OCI-M1 (cell line): ENCODE measurements around the gene GNAQ.
"Not testable (repeated sequence)": the region's sequence is repeated elsewhere in the genome, so short reads cannot be mapped to it uniquely, and the experiment has no call there.

Experiments
- DNase-seq: peaks from one replicate; lab custom pipeline; 2025; lab: John Stamatoyannopoulos, UW

GNAQ gene

DNA sequence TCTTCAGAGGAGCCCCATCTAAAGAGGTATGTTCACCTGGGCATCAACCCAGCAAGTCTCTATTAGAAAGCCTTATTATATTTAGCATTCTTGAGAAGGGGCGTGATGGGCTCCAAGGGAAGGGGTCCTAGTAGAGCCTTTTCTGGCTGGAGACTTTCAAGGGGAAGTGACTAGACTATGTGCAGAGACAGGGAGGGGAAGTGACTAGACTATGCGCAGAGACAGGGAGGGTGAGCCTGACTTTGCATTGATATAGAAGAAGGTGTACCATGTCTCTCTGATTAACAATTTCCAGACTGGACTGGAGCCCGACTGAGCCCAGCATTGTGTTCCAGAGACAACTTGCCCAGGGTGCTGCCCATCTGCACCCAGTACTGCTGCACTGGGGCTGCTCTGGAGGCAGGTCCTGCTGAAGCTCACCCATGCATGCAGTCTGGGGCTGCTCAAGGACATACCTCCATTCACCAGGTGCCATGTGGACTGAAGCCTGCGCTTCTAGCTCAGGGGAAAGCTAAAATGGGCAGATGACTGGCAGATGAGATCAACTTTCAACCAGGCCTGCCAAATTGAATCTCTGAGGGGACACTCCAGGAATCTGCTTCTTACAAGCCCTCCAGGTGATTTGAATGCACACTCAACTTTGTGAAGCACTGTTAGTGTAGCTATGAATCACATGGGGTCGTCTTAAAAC lies 300.5 kb downstream of the GNAQ start:
- DNase-seq = no peak

DNA sequence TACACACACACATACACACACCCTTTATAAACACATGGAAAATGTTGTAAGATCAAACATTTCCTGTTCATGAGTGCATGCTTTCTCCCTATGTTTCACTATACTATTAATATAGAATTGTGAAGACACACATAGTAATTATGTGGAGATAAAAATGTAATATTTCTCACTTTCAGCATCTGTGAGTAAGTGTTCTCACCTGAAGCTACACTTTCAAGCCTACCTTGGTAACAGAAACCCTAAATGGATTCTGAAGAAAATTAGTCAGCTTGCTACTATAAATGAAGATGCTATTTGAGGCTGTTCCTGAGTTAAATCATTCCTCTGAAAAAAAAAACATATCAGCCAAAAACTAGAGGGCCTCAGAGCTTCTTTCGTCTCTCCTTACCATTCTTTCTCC lies 302.4 kb downstream of the GNAQ start:
- DNase-seq = no peak

DNA sequence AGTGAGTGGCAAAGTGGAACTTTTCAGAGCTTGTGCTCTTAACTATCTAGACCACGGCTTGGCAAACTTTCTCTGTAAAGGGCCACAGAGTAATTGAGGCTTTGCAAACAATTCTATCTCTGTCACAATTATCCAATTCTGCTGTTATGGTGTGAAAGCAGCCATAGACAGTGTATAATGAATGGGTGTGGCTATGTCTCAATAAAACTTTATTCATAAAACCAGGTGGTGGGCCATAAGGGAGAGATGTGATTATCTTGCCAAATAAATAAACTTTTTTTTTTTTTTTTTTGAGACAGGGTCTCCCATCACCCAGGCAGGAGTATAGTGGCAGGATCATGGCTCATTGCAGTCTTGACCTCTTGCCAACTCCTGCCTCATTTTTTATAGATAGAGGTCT lies 304.8 kb downstream of the GNAQ start:
- DNase-seq = no peak

DNA sequence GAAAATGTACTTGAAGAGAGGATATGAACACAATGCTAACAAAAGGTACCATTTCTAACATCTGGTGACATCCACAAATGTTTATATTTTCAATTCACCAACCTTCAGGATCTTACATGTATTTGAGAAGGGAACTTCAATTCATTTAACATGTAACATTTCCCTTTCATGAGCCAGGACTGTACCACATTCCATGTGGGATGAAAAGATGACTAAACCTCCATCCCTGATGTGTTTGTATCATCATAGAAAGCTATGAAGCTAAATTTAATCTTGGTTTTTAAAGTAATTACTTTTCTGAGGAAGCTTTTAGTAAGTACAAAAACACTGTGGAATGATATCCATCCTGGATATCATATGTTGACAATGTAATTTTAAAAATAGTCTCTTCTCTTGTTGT lies 305.3 kb downstream of the GNAQ start:
- DNase-seq = no peak

GRCh38 chr9:77725820-77726219 lies 305.8 kb downstream of the GNAQ start:
- no peak for DNase-seq

GRCh38 chr9:77725046-77725694 lies 306.4 kb downstream of the GNAQ start:
- DNase-seq = no peak

- not testable (repeated sequence) for DNase-seq
Measured at GRCh38 chr9:77721156-77721555, 310.5 kb downstream of the GNAQ start.

- no peak for DNase-seq
Measured at GRCh38 chr9:77719321-77719720, 312.3 kb downstream of the GNAQ start.

- not testable (repeated sequence) for DNase-seq
Measured at GRCh38 chr9:77718298-77718640, 313.3 kb downstream of the GNAQ start.

DNA sequence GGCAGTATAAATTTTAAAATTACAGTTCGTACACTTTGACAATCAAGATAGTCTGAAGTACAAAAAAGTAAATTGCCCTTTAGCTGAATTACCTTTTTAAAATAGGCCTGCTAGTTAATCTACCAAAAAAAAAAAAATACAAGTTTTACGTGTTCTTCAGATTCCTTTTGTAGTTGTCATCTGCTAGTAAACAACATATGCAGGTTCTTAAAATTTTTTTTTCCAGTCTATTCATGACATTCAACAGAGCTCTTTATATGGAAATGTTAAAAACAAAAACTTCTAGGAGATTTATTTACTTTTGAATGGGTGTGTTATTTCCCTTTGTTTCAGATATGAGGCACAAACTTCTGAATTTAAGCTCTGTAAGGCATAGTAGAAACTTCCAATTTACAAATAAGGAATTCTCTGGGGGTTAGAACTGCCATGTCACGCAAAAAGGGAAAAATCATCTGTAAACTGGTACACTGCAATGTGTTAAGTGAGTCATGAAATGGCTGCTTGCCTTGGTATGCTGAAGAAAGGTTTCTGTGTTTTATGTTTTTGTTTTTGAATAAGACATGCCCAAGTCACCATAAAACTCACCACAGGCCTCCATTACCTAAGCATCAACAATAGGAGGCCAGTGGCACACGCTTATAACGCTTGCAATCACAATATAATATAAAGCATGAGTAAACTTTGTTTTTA lies 313.9 kb downstream of the GNAQ start:
- DNase-seq = not testable (repeated sequence)

GRCh38 chr9:77714077-77714549 lies 317.5 kb downstream of the GNAQ start:
- DNase-seq = no peak

- no peak for DNase-seq
Measured at GRCh38 chr9:77712533-77713130, 319.0 kb downstream of the GNAQ start.

GRCh38 chr9:77710965-77711648 lies 320.5 kb downstream of the GNAQ start:
- DNase-seq = peak; percentile 70

- DNase-seq = peak; percentile 49
Measured at GRCh38 chr9:77710316-77710715, 321.3 kb downstream of the GNAQ start.

DNA sequence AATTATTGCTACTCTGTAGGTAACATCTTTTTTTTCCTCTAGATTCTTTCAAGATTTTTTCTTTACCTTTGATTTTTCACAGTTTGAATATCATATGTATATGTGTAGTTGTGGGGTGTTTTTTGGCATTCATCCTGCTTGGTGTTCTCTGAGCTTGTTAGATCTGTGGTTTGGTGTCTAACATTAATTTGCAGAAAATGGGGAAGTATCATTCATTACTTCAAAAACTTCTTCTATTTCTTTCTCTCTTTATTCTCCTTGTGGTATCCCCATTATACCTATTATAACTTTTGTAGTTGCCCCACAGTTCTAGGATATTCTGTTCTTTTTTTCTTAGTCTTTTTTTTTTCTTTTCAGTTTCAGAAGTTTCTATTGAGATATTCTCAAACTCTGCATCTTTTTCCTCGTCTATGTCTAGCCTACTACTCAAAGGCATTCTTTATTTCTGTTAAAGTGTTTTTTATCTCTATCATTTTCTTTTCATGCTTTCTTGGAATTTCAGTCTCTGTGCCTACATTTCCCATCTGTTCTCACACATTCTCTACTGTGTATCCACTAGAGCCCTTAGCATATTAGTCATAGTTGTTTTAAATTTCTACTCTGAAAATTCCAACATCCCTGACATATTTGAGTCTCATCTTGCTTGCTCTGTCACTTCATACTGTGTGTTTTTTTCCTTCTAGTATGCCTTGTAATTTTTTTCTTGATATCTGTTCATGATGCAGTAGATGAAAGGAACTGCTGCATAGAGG lies 323.4 kb downstream of the GNAQ start:
- peak; percentile 44 for DNase-seq

- DNase-seq = no peak
Measured at GRCh38 chr9:77707383-77708063, 324.1 kb downstream of the GNAQ start.

- peak; percentile 24 for DNase-seq
Measured at GRCh38 chr9:77705636-77706035, 326.0 kb downstream of the GNAQ start.

DNA sequence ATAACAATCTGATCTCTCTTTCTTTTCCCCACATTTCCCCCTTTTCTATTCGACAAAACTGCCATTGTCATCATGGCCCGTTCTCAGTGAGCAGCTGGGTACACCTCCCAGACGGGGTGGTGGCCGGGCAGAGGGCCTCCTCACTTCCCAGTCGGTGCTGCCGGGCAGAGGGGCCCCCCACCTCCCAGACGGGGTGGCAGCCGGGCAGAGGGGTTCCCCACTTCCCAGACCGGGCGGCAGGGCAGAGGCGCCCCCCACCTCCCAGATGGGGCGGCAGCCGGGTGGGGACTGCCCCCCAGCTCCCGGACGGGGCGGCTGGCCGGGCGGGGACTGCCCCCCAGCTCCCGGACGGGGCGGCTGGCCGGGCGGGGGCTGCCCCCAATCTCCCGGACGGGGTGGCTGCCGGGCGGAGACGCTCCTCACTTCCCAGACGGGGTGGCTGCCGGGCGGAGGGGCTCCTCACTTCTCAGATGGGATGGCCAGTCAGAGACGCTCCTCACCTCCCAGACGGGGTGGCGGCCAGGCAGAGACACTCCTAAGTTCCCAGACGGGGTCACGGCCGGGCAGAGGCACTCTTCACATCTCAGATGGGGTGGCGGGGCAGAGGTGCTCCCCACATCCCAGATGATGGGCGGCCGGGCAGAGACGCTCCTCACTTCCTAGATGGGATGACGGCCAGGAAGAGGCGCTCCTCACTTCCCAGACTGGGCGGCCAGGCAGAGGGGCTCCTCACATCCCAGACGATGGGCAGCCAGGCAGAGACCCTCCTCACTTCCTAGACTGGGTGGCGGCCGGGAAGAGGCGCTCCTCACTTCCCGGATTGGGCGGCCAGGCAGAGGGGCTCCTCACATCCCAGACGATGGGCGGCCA lies 328.9 kb downstream of the GNAQ start:
- DNase-seq = not testable (repeated sequence)

DNA sequence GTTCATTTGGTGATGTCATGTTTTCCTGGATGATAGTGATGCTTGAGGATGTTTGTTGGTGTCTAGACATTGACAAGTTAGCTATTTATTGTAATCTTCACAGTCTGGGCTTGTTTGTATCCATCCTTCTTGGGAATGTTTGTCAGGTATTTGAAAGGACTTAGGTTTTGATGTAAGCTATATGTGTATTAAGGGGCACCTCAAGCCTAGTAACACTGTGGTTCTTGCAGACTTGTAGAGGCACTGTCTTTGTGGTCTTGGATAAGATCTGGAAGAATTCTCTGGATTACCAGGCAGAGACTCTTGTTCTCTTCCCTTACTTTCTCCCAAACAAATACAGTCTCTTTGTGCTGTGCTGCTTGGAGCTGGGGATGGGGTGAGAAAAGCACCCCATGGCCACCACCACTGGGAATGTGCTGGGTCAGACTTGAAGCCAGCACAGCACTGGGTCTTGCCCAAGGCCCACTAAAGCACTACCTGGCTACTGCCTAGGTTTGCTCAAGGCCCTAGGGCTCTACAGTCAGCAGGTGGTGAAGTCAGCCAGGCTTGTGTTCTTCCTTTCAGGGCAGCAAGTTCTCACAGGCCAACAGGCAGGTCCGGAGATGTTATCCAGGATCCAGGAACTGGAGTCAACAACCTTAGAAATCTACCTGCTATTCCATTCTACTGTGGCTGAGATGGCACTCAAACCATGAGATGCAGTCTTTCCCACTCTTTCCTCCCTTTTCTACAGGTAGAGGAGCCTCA lies 334.2 kb downstream of the GNAQ start:
- DNase-seq = no peak
